Ishikawa (cell line): ENCODE measurements around the gene TRIO.

Experiments
- CREB1 ChIP-seq: IDR thresholded peaks from 2 replicates; pipeline ENCODE4 v1.6.1; 2012; ENCODE audit warnings: low read depth
- EGR1 ChIP-seq: IDR thresholded peaks from 2 replicates; pipeline ENCODE4 v1.6.1; 2012
- EP300 ChIP-seq: IDR thresholded peaks from 2 replicates; pipeline ENCODE4 v1.6.1; 2012; ENCODE audit warnings: borderline replicate concordance
- FOXM1 ChIP-seq: IDR thresholded peaks from 2 replicates; pipeline ENCODE4 v1.6.1; 2012; ENCODE audit warnings: low read depth, borderline replicate concordance
- NFIC ChIP-seq: IDR thresholded peaks from 2 replicates; pipeline ENCODE4 v1.6.1; 2012
- RAD21 ChIP-seq: IDR thresholded peaks from 2 replicates; pipeline ENCODE4 v1.6.1; 2012; ENCODE audit warnings: low read depth
- TAF1 ChIP-seq: IDR thresholded peaks from 2 replicates; pipeline ENCODE4 v1.6.1; 2012; ENCODE audit warnings: low read depth, mild to moderate bottlenecking
- TCF12 ChIP-seq: IDR thresholded peaks from 2 replicates; pipeline ENCODE4 v1.6.1; 2012; ENCODE audit warnings: low read depth
- TEAD4 ChIP-seq: IDR thresholded peaks from 2 replicates; pipeline ENCODE4 v1.6.1; 2012
- YY1 ChIP-seq: IDR thresholded peaks from 2 replicates; pipeline ENCODE4 v1.6.1; 2012; ENCODE audit warnings: low read depth
- ZBTB7A ChIP-seq: IDR thresholded peaks from 2 replicates; pipeline ENCODE4 v1.6.1; 2012; ENCODE audit warnings: low read depth
- TF ChIP-seq, protein P1 (sequence below): IDR thresholded peaks from 2 replicates; pipeline ENCODE4 v1.6.1; 2012
- TF ChIP-seq, protein P2 (sequence below): IDR thresholded peaks from 2 replicates; pipeline ENCODE4 v1.6.1; 2012; ENCODE audit warnings: low read depth, mild to moderate bottlenecking
- TF ChIP-seq, protein P3 (sequence below): IDR thresholded peaks from 2 replicates; pipeline ENCODE4 v1.6.1; 2012

DNA sequence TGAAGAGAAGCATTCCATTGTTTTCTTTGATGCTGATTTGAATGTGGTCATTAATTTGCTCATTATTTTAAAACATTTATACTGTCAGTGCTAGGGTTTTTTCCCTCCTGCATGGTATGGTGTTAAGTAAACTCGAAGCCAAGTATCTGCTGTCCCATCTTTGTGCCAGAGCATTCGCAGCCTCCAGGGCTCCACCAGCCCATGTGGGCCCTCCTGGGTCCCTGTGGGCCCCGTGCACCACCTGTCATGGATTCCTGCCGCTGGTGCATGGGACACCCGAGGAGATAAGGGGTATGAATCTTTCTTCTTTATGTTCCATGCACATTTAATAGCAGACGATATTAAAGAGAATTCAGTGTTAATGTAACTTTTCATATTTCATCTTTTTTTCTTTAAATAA, 95.1 kb downstream of the TRIO start:
- TF ChIP-seq RAD21 (no peak), FOXM1 (no peak), ZBTB7A (no peak), CREB1 (no peak), TEAD4 (no peak), EP300 (no peak), TAF1 (no peak), YY1 (no peak), NFIC (no peak), TCF12 (no peak), EGR1 (no peak)
- TF ChIP-seq, protein P1, sequence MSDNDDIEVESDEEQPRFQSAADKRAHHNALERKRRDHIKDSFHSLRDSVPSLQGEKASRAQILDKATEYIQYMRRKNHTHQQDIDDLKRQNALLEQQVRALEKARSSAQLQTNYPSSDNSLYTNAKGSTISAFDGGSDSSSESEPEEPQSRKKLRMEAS, result no peak
- TF ChIP-seq, protein P2, sequence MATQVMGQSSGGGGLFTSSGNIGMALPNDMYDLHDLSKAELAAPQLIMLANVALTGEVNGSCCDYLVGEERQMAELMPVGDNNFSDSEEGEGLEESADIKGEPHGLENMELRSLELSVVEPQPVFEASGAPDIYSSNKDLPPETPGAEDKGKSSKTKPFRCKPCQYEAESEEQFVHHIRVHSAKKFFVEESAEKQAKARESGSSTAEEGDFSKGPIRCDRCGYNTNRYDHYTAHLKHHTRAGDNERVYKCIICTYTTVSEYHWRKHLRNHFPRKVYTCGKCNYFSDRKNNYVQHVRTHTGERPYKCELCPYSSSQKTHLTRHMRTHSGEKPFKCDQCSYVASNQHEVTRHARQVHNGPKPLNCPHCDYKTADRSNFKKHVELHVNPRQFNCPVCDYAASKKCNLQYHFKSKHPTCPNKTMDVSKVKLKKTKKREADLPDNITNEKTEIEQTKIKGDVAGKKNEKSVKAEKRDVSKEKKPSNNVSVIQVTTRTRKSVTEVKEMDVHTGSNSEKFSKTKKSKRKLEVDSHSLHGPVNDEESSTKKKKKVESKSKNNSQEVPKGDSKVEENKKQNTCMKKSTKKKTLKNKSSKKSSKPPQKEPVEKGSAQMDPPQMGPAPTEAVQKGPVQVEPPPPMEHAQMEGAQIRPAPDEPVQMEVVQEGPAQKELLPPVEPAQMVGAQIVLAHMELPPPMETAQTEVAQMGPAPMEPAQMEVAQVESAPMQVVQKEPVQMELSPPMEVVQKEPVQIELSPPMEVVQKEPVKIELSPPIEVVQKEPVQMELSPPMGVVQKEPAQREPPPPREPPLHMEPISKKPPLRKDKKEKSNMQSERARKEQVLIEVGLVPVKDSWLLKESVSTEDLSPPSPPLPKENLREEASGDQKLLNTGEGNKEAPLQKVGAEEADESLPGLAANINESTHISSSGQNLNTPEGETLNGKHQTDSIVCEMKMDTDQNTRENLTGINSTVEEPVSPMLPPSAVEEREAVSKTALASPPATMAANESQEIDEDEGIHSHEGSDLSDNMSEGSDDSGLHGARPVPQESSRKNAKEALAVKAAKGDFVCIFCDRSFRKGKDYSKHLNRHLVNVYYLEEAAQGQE, result no peak
- TF ChIP-seq, protein P3, sequence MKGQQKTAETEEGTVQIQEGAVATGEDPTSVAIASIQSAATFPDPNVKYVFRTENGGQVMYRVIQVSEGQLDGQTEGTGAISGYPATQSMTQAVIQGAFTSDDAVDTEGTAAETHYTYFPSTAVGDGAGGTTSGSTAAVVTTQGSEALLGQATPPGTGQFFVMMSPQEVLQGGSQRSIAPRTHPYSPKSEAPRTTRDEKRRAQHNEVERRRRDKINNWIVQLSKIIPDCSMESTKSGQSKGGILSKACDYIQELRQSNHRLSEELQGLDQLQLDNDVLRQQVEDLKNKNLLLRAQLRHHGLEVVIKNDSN, result no peak
